NAMALWA (cell line): ENCODE results near the gene SIRPB1.
A peak's percentile ranks its signal among the peaks of the same experiment; 100 is the strongest.
"Not testable (repeated sequence)": the region's sequence is repeated elsewhere in the genome, so short reads cannot be mapped to it uniquely, and the experiment has no call there.

ENCODE experiments used
- DNase-seq: peaks from one replicate; pipeline ENCODE4 v3.0.0-alpha.2; 2015; ENCODE audit warnings: low spot score

SIRPB1 gene

GRCh38 chr20:1588533-1589460, 31.0 kb downstream of the SIRPB1 start:
- no peak for DNase-seq

GRCh38 chr20:1587781-1588532, 31.9 kb downstream of the SIRPB1 start:
- DNase-seq = no peak

GRCh38 chr20:1579488-1579887, 40.3 kb downstream of the SIRPB1 start:
- DNase-seq = no peak

GRCh38 chr20:1577906-1578305, 41.9 kb downstream of the SIRPB1 start:
- peak; percentile 0 for DNase-seq

GRCh38 chr20:1577313-1577712, 42.5 kb downstream of the SIRPB1 start:
- not testable (repeated sequence) for DNase-seq

- no peak for DNase-seq
Measured at GRCh38 chr20:1576641-1577040, 43.2 kb downstream of the SIRPB1 start.

GRCh38 chr20:1576003-1576402, 43.8 kb downstream of the SIRPB1 start:
- not testable (repeated sequence) for DNase-seq

GRCh38 chr20:1571583-1571982, 48.2 kb downstream of the SIRPB1 start:
- not testable (repeated sequence) for DNase-seq
